Subcutaneous adipose tissue (tissue), 4 donors: Measurements from ENCODE around the gene KCNE4. TPM values are rescaled to one million over a fixed set of nuclear protein-coding genes. Genes with fewer than 3 reads are reported as not detected.

Experiments
- total RNA-seq, 4 donors: library from RNA; depleted of rRNA; stranded (reverse); fragments of >200 nt; gene quantifications; one replicate each; pipeline ENCODE4 v1.1.0, GENCODE V29; 2016
- TF ChIP-seq, protein P1 (sequence below): fragments of 450-650 bp; IDR thresholded peaks from one replicate; pipeline ENCODE4 v1.5.1; 2016; ENCODE audit warnings: low read depth, mild to moderate bottlenecking, control low read depth, antibody characterized with exemption, moderate library complexity

Gene KCNE4
- total RNA-seq, 4 donors from 2014 or later: 2.9 to 8.5 (median 6.8) TPM

- TF ChIP-seq, protein P1, sequence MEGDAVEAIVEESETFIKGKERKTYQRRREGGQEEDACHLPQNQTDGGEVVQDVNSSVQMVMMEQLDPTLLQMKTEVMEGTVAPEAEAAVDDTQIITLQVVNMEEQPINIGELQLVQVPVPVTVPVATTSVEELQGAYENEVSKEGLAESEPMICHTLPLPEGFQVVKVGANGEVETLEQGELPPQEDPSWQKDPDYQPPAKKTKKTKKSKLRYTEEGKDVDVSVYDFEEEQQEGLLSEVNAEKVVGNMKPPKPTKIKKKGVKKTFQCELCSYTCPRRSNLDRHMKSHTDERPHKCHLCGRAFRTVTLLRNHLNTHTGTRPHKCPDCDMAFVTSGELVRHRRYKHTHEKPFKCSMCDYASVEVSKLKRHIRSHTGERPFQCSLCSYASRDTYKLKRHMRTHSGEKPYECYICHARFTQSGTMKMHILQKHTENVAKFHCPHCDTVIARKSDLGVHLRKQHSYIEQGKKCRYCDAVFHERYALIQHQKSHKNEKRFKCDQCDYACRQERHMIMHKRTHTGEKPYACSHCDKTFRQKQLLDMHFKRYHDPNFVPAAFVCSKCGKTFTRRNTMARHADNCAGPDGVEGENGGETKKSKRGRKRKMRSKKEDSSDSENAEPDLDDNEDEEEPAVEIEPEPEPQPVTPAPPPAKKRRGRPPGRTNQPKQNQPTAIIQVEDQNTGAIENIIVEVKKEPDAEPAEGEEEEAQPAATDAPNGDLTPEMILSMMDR: no peak
Observed at GRCh38 chr2:223058952-223059716, 7.1 kb downstream of the KCNE4 start.

GRCh38 chr2:223060201-223060825 lies 8.3 kb downstream of the KCNE4 start:
- TF ChIP-seq, protein P1: no peak

- TF ChIP-seq, protein P1: no peak
Observed at GRCh38 chr2:223062396-223062795, 10.4 kb downstream of the KCNE4 start.

GRCh38 chr2:223065107-223065506 lies 13.1 kb downstream of the KCNE4 start:
- TF ChIP-seq, protein P1: no peak

DNA sequence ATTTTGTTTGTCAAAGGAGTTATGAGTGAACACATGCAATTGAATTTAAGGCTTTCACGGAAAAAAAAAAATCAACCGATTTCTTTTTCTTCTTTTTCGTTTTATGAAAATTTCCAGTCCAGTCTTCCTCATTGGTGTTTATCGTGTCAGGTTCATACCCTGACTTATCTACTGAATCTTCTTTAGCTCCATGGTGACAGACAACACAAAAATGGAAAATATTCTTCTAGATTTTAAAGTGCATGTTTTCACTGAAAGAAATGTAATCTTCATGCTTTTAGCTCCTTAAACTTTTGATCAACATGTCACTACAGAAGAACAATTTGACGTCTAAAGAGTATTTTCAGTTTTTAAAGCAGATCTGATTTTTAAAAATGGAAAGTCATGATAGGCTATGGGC lies 14.7 kb downstream of the KCNE4 start:
- TF ChIP-seq, protein P1: no peak

GRCh38 chr2:223068071-223068470 lies 16.1 kb downstream of the KCNE4 start:
- TF ChIP-seq, protein P1: no peak

DNA sequence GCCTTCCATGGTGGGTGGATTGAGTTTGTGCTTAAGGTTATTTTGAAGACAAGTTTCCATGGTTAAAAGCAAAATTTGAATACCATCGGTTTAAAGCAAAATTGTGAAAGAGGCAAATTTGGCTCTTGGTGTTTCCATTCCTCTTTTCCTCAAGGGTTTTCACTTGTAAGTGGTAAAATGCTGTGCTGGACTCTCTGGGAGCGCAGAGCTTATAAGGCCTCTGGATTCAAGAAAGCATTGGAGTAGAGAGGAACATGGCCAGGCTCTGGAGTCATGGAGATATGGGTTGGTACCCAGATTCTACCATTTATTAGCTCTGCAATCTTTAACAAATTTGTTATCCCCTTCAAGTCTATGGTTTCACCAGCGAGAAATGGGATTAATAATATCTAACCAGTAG lies 17.5 kb downstream of the KCNE4 start:
- TF ChIP-seq, protein P1: no peak
